ENCODE results near the gene HES5. TPM values are rescaled to one million over a fixed set of nuclear protein-coding genes. Genes with fewer than 3 reads are reported as not detected.

HES5 gene
- total RNA-seq, 1 donor from 2014 or later, result 41.2 TPM

- FAIRE-seq (no peak), DNase-seq (ENCODE audit: low spot score in 2 of 2) (no peak)
Observed at GRCh38 chr1:2488688-2489087, 41.4 kb downstream of the HES5 start.

GRCh38 chr1:2486558-2486957 lies 43.5 kb downstream of the HES5 start:
- no peak for DNase-seq (ENCODE audit: low spot score in 2 of 2)
- no peak for FAIRE-seq

GRCh38 chr1:2486041-2486440 lies 44.0 kb downstream of the HES5 start:
- no peak for DNase-seq (ENCODE audit: low spot score in 2 of 2)
- no peak for FAIRE-seq

GRCh38 chr1:2483970-2484369 lies 46.1 kb downstream of the HES5 start:
- FAIRE-seq (no peak), DNase-seq (ENCODE audit: low spot score in 2 of 2) (peak in 1 of 2 donors; percentile 51)

- FAIRE-seq, result no peak
- DNase-seq (ENCODE audit: low spot score in 2 of 2), result no peak
Observed at GRCh38 chr1:2483026-2483425, 47.0 kb downstream of the HES5 start.

- FAIRE-seq (no peak), DNase-seq (ENCODE audit: low spot score in 2 of 2) (no peak)
Observed at GRCh38 chr1:2482588-2482987, 47.5 kb downstream of the HES5 start.

GRCh38 chr1:2481885-2482284 lies 48.2 kb downstream of the HES5 start:
- DNase-seq (ENCODE audit: low spot score in 2 of 2), result no peak
- no peak for FAIRE-seq

DNA sequence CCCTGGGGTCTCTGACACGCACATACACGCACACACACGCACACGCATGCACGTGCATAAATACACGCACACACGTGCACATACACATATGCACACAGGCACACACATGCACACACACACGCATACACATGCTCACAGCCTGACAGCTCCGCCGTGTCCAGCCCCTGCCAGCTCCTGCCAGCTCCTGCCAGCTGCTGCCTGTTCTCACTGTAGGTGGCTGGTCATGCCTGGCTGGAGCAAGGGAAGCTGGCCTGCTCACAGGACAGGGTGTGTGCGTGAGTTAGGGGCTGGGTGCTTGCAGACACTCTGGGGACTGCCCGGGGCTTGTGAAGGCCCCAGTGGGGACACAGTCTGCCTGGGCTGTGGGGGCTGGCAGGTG lies 49.1 kb downstream of the HES5 start:
- DNase-seq (ENCODE audit: low spot score in 2 of 2), result no peak
- no peak for FAIRE-seq

- FAIRE-seq, result no peak
Observed at GRCh38 chr1:2480236-2480985, 49.7 kb downstream of the HES5 start.

DNA sequence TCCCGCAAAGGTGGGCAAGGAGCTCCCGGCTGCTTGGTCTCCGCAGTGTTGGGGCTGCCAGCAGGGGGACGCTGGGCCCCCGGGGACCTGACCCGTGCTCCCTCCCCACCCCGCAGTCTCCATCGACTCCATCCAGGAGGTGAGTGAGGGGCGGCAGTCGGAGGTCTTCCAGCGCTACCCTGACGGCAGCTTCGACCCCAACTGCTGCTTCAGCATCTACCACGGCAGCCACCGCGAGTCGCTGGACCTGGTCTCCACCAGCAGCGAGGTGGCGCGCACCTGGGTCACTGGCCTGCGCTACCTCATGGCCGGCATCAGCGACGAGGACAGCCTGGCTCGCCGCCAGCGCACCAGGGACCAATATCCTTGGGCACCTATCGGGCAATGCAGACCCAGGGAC lies 50.4 kb downstream of the HES5 start:
- DNase-seq (ENCODE audit: low spot score in 2 of 2) (no peak), FAIRE-seq (no peak)

More at GRCh38 chr1:2480236-2480985, 49.7 kb downstream of the HES5 start:
- DNase-seq (ENCODE audit: low spot score in 2 of 2), result no peak

- no peak for FAIRE-seq
- DNase-seq (ENCODE audit: low spot score in 2 of 2), result no peak
Observed at GRCh38 chr1:2479186-2479585, 50.9 kb downstream of the HES5 start.

Other genes starting within 250 kb of the HES5 start
- gene MORN1, start 138.7 kb downstream of the HES5 start, total RNA-seq, result 11.0 TPM
- 29.8 TPM for gene RER1, start 138.4 kb downstream of the HES5 start, total RNA-seq
- gene PEX10, start 117.7 kb downstream of the HES5 start, total RNA-seq, result 20.0 TPM
- gene PLCH2, start 54.0 kb downstream of the HES5 start, total RNA-seq, result 9.0 TPM
- 32.6 TPM for gene PANK4, start 3.7 kb downstream of the HES5 start, total RNA-seq
- 2.4 TPM for gene TNFRSF14, start 26.1 kb upstream of the HES5 start, total RNA-seq
- 12.6 TPM for gene PRXL2B, start 56.5 kb upstream of the HES5 start, total RNA-seq
- 7.3 TPM for gene MMEL1, start 102.8 kb upstream of the HES5 start, total RNA-seq

Data from frontal cortex (tissue), 4 donors.